ENCODE data around the gene LRRC4C. TPM values are rescaled to one million over a fixed set of nuclear protein-coding genes. Genes with fewer than 3 reads are reported as not detected.

LRRC4C gene
- polyA plus RNA-seq, 1 of the 3 experiments (the other 2 are of a cell fraction) = 0.16 TPM

DNA sequence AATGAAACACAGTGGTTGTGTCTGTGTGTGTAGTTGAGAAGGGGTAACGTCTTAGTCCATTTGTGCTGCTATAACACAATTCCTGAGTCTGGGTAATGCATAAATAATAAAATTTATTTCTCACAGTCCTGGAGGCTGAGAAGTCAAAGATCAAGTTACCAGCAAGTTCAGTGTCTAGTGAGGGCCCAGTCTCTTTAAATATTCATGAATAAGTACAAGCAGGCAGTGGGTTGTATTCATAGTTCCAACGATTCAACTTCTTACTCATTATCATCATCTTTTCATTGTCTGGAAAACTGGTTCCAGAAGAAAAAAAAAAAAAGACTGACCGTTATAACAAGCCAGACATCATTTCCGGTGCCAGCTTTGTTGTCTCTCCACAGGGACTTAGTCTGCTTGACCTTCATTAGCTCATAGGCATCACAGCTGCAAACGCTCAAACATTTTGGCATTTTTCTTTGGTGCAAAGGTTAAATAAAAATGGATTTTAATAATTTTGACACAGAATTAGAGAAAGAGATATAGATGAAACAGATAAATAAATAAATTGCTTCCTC lies 1297.5 kb downstream of the LRRC4C start (continued):
- TF ChIP-seq, protein P1, sequence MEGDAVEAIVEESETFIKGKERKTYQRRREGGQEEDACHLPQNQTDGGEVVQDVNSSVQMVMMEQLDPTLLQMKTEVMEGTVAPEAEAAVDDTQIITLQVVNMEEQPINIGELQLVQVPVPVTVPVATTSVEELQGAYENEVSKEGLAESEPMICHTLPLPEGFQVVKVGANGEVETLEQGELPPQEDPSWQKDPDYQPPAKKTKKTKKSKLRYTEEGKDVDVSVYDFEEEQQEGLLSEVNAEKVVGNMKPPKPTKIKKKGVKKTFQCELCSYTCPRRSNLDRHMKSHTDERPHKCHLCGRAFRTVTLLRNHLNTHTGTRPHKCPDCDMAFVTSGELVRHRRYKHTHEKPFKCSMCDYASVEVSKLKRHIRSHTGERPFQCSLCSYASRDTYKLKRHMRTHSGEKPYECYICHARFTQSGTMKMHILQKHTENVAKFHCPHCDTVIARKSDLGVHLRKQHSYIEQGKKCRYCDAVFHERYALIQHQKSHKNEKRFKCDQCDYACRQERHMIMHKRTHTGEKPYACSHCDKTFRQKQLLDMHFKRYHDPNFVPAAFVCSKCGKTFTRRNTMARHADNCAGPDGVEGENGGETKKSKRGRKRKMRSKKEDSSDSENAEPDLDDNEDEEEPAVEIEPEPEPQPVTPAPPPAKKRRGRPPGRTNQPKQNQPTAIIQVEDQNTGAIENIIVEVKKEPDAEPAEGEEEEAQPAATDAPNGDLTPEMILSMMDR (IDR thresholded peaks at IDR 0.05) = no peak
- TF ChIP-seq EZH2phosphoT487 (IDR thresholded peaks at IDR 0.05; ENCODE audit: borderline replicate concordance, low read depth) (no peak), YY1 (IDR thresholded peaks at IDR 0.05; ENCODE audit: low read depth) (no peak), TEAD4 (IDR thresholded peaks at IDR 0.05; ENCODE audit: borderline replicate concordance, insufficient read depth) (no peak), FOXM1 (IDR thresholded peaks at IDR 0.05; ENCODE audit: low read depth) (no peak), FOXJ3 (CRISPR knock-in tag; IDR thresholded peaks at IDR 0.05) (no peak)
- TF ChIP-seq, protein P2, sequence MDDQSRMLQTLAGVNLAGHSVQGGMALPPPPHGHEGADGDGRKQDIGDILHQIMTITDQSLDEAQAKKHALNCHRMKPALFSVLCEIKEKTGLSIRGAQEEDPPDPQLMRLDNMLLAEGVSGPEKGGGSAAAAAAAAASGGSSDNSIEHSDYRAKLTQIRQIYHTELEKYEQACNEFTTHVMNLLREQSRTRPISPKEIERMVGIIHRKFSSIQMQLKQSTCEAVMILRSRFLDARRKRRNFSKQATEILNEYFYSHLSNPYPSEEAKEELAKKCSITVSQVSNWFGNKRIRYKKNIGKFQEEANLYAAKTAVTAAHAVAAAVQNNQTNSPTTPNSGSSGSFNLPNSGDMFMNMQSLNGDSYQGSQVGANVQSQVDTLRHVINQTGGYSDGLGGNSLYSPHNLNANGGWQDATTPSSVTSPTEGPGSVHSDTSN (IDR thresholded peaks at IDR 0.05) = no peak

DNA sequence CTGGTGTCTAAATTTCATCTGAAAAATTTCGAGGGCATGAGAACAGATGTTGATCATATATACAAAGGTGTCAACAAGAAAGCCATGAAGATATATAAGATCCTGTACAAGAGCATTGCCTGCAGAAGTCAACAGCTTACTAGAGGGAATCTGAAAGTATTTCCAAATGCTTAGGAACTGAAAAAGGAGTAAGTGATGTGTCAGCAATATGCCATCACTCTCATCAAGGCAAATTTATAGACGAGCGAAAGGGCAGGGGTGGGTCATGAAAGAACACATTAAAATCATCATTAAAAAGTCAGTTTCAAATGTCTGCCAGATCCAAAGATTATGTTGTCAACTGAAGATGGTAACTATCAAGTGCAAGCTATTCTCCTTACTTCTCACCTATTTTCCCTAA lies 1299.0 kb downstream of the LRRC4C start:
- no peak overlapping the region for H2AFZ ChIP-seq (ENCODE audit: low read depth)
- H3K9ac ChIP-seq = no peak overlapping the region
- ChIA-PET CTCF (no interaction called here), POLR2A (no interaction called here)
- no peak for DNase-seq
- no peak overlapping the region for H3K4me2 ChIP-seq
- no peaks in the 10 kb centered on the region for H3K36me3 ChIP-seq (replicated peaks in 1 of 2; ENCODE audit: control insufficient read depth in 1 of 2, insufficient read depth in 2 of 2, low read length in 1 of 2)
- 53% methylated on average over 3 of the region's 3 CpGs for WGBS (ENCODE audit: low lambda C conversion rate)
- H3K27me3 ChIP-seq (ENCODE audit: insufficient read depth) = no peaks in the 10 kb centered on the region
- no peak overlapping the region for H3K27ac ChIP-seq (ENCODE audit: low read depth in 2 of 2, low read length in 1 of 2)
- peaks cover 5 to 18% of the 10 kb centered on the region in 2 experiments; a peak in 3 of 4 replicates for H3K4me1 ChIP-seq (ENCODE audit: control insufficient read depth in 1 of 2, insufficient read depth in 2 of 2, low read depth in 1 of 2, low read length in 1 of 2)
- no peaks in the 10 kb centered on the region for H4K20me1 ChIP-seq (ENCODE audit: insufficient read depth)
- no peaks in the 10 kb centered on the region for H3K9me2 ChIP-seq
- H3F3A ChIP-seq (replicated peaks; ENCODE audit: insufficient read depth) = no peaks in the 10 kb centered on the region
- no peaks in the 10 kb centered on the region for H3K9me3 ChIP-seq
- H3K79me2 ChIP-seq (ENCODE audit: insufficient read depth) = no peaks in the 10 kb centered on the region
- H3K4me3 ChIP-seq (ENCODE audit: low read depth in 2 of 2, low read length in 1 of 2) = no peak overlapping the region
- no peak for TF ChIP-seq ELF1 (IDR thresholded peaks at IDR 0.05)
- TF ChIP-seq POLR2AphosphoS5 (IDR thresholded peaks at IDR 0.05; ENCODE audit: low read depth, low read length) = no peak
- TF ChIP-seq EZH2phosphoT487 (IDR thresholded peaks at IDR 0.05; ENCODE audit: borderline replicate concordance, low read depth) = no peak
- TF ChIP-seq, protein P2 (IDR thresholded peaks at IDR 0.05) = no peak
- TF ChIP-seq YY1 (IDR thresholded peaks at IDR 0.05; ENCODE audit: low read depth) = no peak
- TF ChIP-seq GABPA (IDR thresholded peaks at IDR 0.05; ENCODE audit: low read depth) = no peak
- TF ChIP-seq, protein P1 (IDR thresholded peaks at IDR 0.05) = no peak
- no peak for TF ChIP-seq TCF12 (IDR thresholded peaks at IDR 0.05)
- TF ChIP-seq RXRA (IDR thresholded peaks at IDR 0.05; ENCODE audit: borderline replicate concordance, low read depth) = no peak
- TF ChIP-seq MEF2A (IDR thresholded peaks at IDR 0.05; ENCODE audit: borderline replicate concordance, low read depth) = no peak
- no peak for TF ChIP-seq FOXM1 (IDR thresholded peaks at IDR 0.05; ENCODE audit: low read depth)
- no peak for TF ChIP-seq SMC3 (IDR thresholded peaks at IDR 0.05; ENCODE audit: low read depth, low read length)
- no peak for TF ChIP-seq CHD2 (IDR thresholded peaks at IDR 0.05; ENCODE audit: low read length, partially characterized antibody)
- TF ChIP-seq, protein P3, sequence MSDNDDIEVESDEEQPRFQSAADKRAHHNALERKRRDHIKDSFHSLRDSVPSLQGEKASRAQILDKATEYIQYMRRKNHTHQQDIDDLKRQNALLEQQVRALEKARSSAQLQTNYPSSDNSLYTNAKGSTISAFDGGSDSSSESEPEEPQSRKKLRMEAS (IDR thresholded peaks at IDR 0.05; ENCODE audit: low read depth) = no peak
- no peak for TF ChIP-seq FOXJ3 (CRISPR knock-in tag; IDR thresholded peaks at IDR 0.05)
- TF ChIP-seq, protein P4, sequence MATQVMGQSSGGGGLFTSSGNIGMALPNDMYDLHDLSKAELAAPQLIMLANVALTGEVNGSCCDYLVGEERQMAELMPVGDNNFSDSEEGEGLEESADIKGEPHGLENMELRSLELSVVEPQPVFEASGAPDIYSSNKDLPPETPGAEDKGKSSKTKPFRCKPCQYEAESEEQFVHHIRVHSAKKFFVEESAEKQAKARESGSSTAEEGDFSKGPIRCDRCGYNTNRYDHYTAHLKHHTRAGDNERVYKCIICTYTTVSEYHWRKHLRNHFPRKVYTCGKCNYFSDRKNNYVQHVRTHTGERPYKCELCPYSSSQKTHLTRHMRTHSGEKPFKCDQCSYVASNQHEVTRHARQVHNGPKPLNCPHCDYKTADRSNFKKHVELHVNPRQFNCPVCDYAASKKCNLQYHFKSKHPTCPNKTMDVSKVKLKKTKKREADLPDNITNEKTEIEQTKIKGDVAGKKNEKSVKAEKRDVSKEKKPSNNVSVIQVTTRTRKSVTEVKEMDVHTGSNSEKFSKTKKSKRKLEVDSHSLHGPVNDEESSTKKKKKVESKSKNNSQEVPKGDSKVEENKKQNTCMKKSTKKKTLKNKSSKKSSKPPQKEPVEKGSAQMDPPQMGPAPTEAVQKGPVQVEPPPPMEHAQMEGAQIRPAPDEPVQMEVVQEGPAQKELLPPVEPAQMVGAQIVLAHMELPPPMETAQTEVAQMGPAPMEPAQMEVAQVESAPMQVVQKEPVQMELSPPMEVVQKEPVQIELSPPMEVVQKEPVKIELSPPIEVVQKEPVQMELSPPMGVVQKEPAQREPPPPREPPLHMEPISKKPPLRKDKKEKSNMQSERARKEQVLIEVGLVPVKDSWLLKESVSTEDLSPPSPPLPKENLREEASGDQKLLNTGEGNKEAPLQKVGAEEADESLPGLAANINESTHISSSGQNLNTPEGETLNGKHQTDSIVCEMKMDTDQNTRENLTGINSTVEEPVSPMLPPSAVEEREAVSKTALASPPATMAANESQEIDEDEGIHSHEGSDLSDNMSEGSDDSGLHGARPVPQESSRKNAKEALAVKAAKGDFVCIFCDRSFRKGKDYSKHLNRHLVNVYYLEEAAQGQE (IDR thresholded peaks at IDR 0.05; ENCODE audit: low read depth, low read length) = no peak
- TF ChIP-seq MXI1 (IDR thresholded peaks at IDR 0.05; ENCODE audit: low read depth, low read length) = no peak
- TF ChIP-seq TEAD4 (IDR thresholded peaks at IDR 0.05; ENCODE audit: borderline replicate concordance, insufficient read depth) = no peak
- no peak for TF ChIP-seq SIN3A (IDR thresholded peaks at IDR 0.05; ENCODE audit: borderline replicate concordance, low read depth, low read length)

All from SK-N-SH (cell line).